Stimulated activated CD8-positive, alpha-beta memory T cell treated with anti-CD3 and anti-CD28 coated beads, Interleukin-15, amount 100 ng/mL, for 1 hour (primary cell): ENCODE results near the gene SUGCT.
"Not testable (repeated sequence)": the region's sequence is repeated elsewhere in the genome, so short reads cannot be mapped to it uniquely, and the experiment has no call there.

Source experiments
- DNase-seq: peaks from one replicate; pipeline ENCODE4 v3.0.0-alpha.2; 2020; ENCODE audit warnings: low read depth

SUGCT gene

GRCh38 chr7:40580776-40581175 lies 446.0 kb downstream of the SUGCT start:
- DNase-seq = no peak

GRCh38 chr7:40582539-40582938 lies 447.7 kb downstream of the SUGCT start:
- no peak for DNase-seq

GRCh38 chr7:40583667-40584444 lies 449.1 kb downstream of the SUGCT start:
- no peak for DNase-seq

GRCh38 chr7:40584667-40585433 lies 450.0 kb downstream of the SUGCT start:
- no peak for DNase-seq

DNA sequence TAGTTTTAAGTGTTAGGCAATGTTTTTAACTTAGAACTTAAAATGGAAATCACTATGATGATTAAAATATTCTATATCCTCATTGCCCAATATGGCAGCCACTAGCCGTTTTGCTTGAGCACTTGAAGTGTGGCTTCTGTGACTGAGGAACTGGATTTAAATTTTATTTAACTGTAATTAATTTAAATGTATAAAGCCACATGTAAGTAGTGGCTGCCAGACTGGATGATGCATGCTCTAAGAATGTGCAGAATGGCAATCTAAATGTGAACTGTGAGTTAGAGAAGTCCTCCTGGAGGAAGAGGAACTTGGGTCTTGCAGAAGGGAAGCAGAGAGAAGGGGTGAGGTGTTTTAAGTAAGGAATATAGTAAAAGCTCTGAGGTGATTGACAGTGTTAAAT lies 451.4 kb downstream of the SUGCT start:
- no peak for DNase-seq

DNA sequence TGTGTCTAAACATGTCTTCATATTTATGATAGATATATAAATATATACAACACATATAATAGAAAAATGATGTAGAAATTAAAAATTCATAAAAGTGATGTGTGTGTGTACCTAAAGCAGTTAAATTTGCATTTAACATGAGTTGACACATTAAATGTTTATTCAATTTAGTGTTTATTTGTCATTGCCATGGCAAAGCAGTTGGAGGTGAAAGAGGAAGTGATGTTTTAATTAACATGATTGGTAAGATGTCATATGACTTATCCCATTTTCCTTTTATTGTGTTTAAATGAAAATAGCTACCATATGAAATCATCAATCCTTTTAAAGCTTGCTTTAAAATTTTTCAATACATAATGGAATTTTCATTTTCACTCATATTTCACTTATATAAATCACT lies 452.6 kb downstream of the SUGCT start:
- DNase-seq = no peak

DNA sequence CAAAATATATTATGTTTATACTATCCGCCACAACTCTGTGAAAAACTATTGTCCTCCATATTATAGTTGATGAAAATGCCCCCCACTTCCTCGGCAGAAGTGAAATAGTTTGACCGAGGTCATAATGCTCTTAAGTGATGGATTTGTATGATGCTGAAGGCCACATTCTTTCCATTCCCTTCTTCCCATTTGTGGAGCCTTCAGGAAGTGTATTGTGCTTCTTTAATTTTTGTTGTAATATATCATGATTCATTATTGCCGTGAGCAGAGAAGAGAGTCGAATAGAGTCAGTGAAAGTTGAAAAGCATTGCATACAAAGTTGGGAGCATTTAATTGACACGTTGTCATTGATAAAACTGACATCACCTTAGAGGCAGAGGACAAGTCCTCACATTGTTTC lies 460.3 kb downstream of the SUGCT start:
- no peak for DNase-seq

DNA sequence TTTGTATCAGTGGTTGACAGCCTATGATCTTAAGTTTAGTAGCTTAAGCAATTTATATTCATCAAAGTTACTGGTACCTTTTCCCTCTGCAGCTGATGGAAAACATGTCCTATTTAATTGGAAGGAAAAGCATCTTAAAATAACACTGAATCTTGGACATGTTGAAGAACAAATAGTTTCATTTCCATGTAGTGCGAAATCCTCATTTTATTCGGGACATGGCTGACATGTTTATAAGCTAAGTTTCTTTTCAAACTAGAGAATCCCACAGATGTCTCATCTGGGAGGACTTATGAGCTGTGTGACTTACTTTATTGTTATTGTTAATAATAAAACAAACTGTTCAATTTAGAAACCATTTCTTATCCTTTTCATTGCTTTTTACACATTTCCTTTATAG lies 461.0 kb downstream of the SUGCT start:
- no peak for DNase-seq

GRCh38 chr7:40597517-40597916 lies 462.7 kb downstream of the SUGCT start:
- no peak for DNase-seq

DNA sequence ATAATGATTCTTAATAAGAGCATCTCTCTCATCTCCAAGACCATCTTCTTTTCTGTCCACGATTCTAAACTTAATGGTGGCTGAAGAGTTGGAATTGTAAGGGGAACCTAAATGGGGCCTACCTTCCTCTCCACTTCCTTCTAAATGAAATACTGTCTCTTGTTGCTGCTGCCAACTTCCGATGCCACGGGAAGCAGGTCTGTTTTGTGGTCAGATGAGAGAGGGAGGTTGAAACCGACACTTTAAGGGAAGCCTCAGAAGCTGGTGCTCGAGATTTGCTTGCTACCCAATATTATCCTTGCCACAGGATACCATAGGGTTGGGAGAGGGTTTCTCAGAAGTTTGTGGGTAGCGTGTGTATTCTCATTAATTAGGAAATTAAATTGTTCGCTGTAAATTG lies 464.1 kb downstream of the SUGCT start:
- DNase-seq = no peak

DNA sequence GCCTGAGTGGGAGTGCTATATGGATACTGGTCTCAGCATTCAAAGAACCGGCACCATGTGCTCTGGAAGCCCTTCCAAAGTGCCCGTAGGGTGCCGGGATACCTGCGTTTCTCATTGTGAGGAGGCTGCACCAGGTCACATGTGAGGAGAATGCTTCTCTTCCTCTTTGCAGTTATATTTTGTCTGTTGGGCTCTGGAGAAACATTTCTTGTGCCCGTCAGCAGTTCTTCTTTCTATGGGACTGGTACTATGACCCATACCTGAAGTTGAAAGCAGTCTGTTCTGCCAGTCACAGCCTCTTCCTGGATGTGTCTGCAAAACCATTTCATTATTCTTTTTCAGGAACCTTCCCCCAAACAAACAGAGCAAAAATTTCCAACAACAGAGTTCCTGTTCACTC lies 465.0 kb downstream of the SUGCT start:
- DNase-seq = no peak

DNA sequence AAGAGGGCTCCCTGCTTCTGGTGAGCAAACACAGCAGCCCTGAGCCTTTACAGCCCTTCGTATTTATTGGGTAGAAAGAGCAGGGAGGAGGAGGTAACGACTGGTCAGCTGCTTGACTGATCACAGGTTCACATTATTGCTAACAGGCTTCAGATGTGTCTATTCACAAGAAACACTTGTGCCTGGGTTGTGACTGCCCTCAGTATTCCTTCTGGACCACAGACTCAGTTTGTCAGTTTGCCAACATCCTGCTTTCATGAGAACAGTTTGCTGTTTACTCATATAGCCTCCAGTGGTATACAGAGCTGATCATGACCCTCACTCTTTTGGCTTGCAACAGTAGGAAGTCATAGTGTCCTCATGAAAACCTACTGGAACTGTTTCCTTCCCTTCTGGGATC lies 467.5 kb downstream of the SUGCT start:
- DNase-seq = not testable (repeated sequence)

GRCh38 chr7:40604601-40605438 lies 470.0 kb downstream of the SUGCT start:
- no peak for DNase-seq

GRCh38 chr7:40608321-40609075 lies 473.7 kb downstream of the SUGCT start:
- DNase-seq = no peak

DNA sequence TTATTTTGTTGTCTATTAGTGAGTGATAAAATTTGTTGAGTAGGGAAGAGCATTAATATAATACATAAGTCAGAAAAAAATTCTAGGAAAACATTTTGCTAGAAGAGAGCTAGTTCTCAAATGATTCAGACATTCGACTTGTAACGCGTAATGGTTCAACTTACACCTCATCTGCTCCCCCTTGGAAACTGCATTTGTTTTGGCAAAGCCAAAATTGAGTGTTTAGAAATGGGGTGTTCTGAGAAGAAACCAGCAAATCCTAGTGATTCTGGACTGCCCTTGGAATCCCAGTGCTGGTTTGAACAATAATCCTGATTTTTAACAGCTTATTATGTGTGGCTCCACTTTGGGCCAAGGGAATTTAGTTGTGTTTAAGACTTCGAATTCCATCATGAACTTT lies 475.7 kb downstream of the SUGCT start:
- no peak for DNase-seq

DNA sequence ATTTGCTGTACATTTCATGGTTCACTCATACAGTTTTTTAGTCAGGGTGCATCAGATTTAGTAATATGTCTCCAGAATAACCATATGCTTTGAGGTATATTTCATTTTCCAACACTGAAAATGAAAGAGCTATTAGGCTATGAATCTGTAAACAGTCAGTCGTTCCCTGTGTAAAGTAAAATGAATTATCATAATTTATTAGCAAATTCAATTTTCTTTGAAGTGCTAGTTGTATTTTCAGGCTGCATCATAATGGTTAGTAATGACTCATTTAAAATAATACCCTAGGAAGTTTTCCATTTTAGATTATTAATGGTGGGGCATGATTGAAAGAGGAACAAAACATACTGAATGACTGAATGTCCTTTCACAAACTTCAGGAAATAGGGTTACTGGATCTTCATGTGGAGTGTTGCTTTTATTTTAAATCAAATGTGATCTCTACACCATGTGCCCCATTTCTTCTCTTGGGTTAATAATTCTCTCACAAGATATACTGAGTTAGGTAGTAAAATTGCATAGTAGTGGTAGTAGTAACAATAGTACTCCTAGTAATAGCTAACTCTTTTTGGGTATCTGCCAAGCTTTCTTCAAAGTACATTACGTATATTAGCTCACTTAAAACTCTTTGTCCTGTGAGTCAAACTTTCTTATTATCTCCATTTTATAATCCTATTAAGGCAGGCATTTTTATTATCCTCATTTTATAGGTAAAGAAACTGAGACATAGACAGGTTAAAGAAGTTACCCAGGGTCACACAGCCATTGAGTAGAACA lies 476.5 kb downstream of the SUGCT start:
- DNase-seq = no peak

DNA sequence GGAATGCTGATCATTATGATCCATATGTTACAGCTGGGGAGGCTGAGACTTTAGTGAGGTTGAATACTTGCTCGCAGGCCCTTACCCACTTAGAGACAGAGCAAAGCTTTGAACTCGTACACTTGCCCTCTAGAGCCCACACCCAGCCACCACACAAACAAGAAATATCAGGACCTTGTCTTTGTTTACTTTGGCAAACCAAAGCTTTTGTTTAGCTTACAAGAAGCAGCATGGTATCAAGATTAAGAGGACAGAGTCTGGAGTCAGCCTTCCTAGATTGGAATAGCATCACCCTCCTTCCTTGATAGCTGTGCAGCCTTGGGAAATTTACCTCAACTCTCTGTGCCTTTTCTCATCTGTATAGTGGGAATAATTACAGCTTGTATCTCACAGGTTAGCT lies 477.5 kb downstream of the SUGCT start:
- no peak for DNase-seq

- DNase-seq = no peak
Measured at GRCh38 chr7:40619647-40620046, 484.8 kb downstream of the SUGCT start.

DNA sequence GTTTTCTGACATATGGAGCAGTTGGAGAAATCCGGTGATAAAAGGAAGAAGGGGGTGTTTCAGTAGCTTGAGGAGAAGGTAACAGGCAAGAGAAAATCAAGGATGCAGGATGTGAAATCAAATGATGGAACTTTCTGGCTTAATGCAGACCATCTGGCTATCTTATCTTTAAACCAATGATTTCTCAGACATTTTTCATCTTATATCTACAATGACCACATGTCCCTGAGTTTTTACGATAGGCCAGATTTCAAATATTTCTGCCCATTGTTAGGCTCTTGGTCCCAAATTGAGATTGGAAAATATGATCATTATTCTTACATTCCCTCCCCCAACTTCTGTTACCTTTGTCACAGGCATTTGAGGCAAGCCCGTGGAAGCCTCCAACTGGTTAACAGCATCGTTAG lies 486.8 kb downstream of the SUGCT start:
- DNase-seq = no peak

GRCh38 chr7:40622941-40623501 lies 488.2 kb downstream of the SUGCT start:
- DNase-seq = no peak

DNA sequence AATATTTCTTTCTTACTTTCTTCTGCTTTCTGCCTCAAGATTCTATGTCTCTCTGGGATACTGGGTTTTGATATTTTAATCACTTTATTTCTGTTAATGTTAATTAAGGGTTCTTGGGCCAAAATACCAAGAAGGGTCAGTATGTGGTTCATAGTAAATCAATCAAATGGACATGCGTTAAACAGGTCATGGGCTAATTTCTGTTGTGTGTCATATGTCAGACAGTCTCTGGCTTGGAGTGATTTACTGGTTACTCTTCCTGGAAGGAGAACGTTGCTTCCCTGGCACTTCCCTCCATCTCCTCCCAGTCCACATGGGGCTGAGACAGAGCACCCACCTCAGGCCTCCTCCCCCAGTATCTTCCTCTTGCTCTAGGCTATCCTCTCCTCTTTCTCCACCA lies 489.1 kb downstream of the SUGCT start:
- no peak for DNase-seq
